HG02943 (cell line): ENCODE measurements around the gene CHDH.

Source experiments
- ATAC-seq: cut with Tn5 transposase; IDR thresholded peaks from one replicate; pipeline ENCODE4 v1.9.1; 2021; ENCODE audit warnings: mild to moderate bottlenecking, low read depth, moderate library complexity; ENCODE audit not compliant: unreplicated experiment

CHDH gene

GRCh38 chr3:53768478-53769459 lies 77.5 kb downstream of the CHDH start:
- ATAC-seq: no peak

GRCh38 chr3:53766706-53767105 lies 79.5 kb downstream of the CHDH start:
- ATAC-seq: no peak

- ATAC-seq: no peak
These were observed 80.5 kb downstream of the CHDH start for GRCh38 chr3:53765753-53766152.

GRCh38 chr3:53764026-53764775 lies 82.0 kb downstream of the CHDH start:
- no peak for ATAC-seq

- ATAC-seq: no peak
These were observed 82.9 kb downstream of the CHDH start for GRCh38 chr3:53763353-53763752.
